Lung (tissue), 12 donors: ENCODE measurements around the gene GATAD1. TPM values are rescaled to one million over a fixed set of nuclear protein-coding genes. Genes with fewer than 3 reads are reported as not detected.
"Not testable (repeated sequence)": the region's sequence is repeated elsewhere in the genome, so short reads cannot be mapped to it uniquely, and the experiment has no call there.

ENCODE experiments used
- ATAC-seq: fragments of 200-7000 bp; cut with Tn5 transposase; one replicate; pipeline ENCODE4 v1.9.1; 2020; ENCODE audit warnings: moderate number of reproducible peaks; ENCODE audit not compliant: insufficient read depth, low FRiP score
- DNase-seq, 3 donors: peaks; one replicate each; pipeline ENCODE4 v3.0.0-alpha.2; 2013 to 2017
- H3K27ac ChIP-seq, 2 donors: one replicate each; pipeline ENCODE4 v1.5.1; 2013; ENCODE audit warnings: mild to moderate bottlenecking in 2 of 2, moderate library complexity in 2 of 2, control low read depth in 1 of 2, inconsistent platforms in 1 of 2, low read depth in 1 of 2, low read length in 1 of 2
- H3K27me3 ChIP-seq, 3 donors: one replicate each; pipeline ENCODE4 v1.5.1; 2013; ENCODE audit warnings: low read length in 2 of 3; ENCODE audit not compliant: control insufficient read depth in 3 of 3, insufficient read depth in 3 of 3
- H3K36me3 ChIP-seq, 4 donors: one replicate each; pipeline ENCODE4 v1.5.1; 2013; ENCODE audit warnings: low read length in 4 of 4, mild to moderate bottlenecking in 1 of 4, moderate library complexity in 1 of 4; ENCODE audit not compliant: control insufficient read depth in 4 of 4, insufficient read depth in 4 of 4
- H3K4me1 ChIP-seq, 5 donors: one replicate each; pipeline ENCODE4 v1.5.1; 2013; ENCODE audit warnings: low read length in 5 of 5, mild to moderate bottlenecking in 2 of 5, moderate library complexity in 1 of 5; ENCODE audit not compliant: control insufficient read depth in 5 of 5, insufficient read depth in 5 of 5
- H3K4me3 ChIP-seq: one replicate; pipeline ENCODE4 v1.5.1; 2013; ENCODE audit warnings: mild to moderate bottlenecking, control low read depth, moderate library complexity
- H3K9ac ChIP-seq, 2 donors: one replicate each; pipeline ENCODE4 v1.5.1; 2013; ENCODE audit warnings: low read length in 2 of 2, control low read depth in 1 of 2; ENCODE audit not compliant: insufficient read depth in 1 of 2
- H3K9me3 ChIP-seq, 4 donors: one replicate each; pipeline ENCODE4 v1.5.1; 2013; ENCODE audit warnings: low read length in 3 of 4, mild to moderate bottlenecking in 1 of 4, moderate library complexity in 1 of 4; ENCODE audit not compliant: control insufficient read depth in 4 of 4, insufficient read depth in 3 of 4
- CTCF ChIP-seq: IDR thresholded peaks from 2 replicates; pipeline ENCODE4 v1.5.1; 2012; ENCODE audit warnings: mild to moderate bottlenecking; ENCODE audit errors: control extremely low read depth, extremely low read depth
- WGBS, 2 donors: extraction: QIAGEN DNeasy Blood & Tissue Kit; methylation state at CpG; one replicate each; pipeline ENCODE4 v1.1.7; 2013; 5-methylcytosine and 5-hydroxymethylcytosine counted together
- polyA plus RNA-seq, 2 donors: library from polyadenylated mRNA; stranded (reverse); fragments of 200-250 nt; gene quantifications; one replicate each; pipeline ENCODE4 v1.2.1, GENCODE V29; 2013
- total RNA-seq, 2 donors: library from RNA; depleted of rRNA in 1 of 2; stranded (reverse); fragments of >200 nt in 1 of 2; gene quantifications; one replicate each; pipeline ENCODE4 v1.2.1, GENCODE V29; 2014 to 2021
- donor health status: control.
- donor health status: control.
- donor health status: Bipolar disorder and iron deficiency.
- donor health status: healthy.
- donor health status: DM: yes; HTN: yes; CAD: no.

Gene GATAD1
- total and polyA plus RNA-seq, 4 donors = 15.9 to 80.3 (median 28.1) TPM

- WGBS, 2 donors = 91 to 99% methylated on average over 1 of the region's 1 CpG
- no peaks in the 10 kb centered on the region for H3K36me3 ChIP-seq
- no peaks in the 10 kb centered on the region for H3K27me3 ChIP-seq
- no peaks in the 10 kb centered on the region for H3K9me3 ChIP-seq
- H3K4me3 ChIP-seq = no peak overlapping the region
- ATAC-seq (no peak), DNase-seq (no peak)
- H3K9ac ChIP-seq = no peak overlapping the region
- no peak for TF ChIP-seq CTCF
- no peak overlapping the region for H3K27ac ChIP-seq
- H3K4me1 ChIP-seq = no peaks in the 10 kb centered on the region
These were observed 37.9 kb upstream of the GATAD1 start for GRCh38 chr7:92409357-92409756.

- H3K36me3 ChIP-seq, H3K4me3 ChIP-seq, H3K9ac ChIP-seq, H3K27ac ChIP-seq, H3K9me3 ChIP-seq, DNase-seq, H3K4me1 ChIP-seq, ATAC-seq, H3K27me3 ChIP-seq: not testable (repeated sequence)
- WGBS, 2 donors = 94 to 97% methylated on average over 4 to 6 of the region's 6 CpGs
These were observed 37.1 kb upstream of the GATAD1 start for GRCh38 chr7:92410162-92410561.

GRCh38 chr7:92412745-92413144 lies 34.5 kb upstream of the GATAD1 start:
- DNase-seq = peak; percentile 26 to 40 (median 35)
- WGBS, 2 donors = 64 to 77% methylated on average over 11 of the region's 11 CpGs
- Histone ChIP-seq H3K9ac (no peak overlapping the region), H3K36me3 (no peaks in the 10 kb centered on the region), H3K4me1 (no peaks in the 10 kb centered on the region), H3K4me3 (no peak overlapping the region), H3K27me3 (no peaks in the 10 kb centered on the region), H3K9me3 (no peaks in the 10 kb centered on the region), H3K27ac (no peak overlapping the region)
- TF ChIP-seq CTCF = no peak
- ATAC-seq = no peak

GRCh38 chr7:92413550-92413949 lies 33.7 kb upstream of the GATAD1 start:
- ATAC-seq (no peak), DNase-seq (no peak)
- Histone ChIP-seq H3K27ac (no peak overlapping the region), H3K36me3 (no peaks in the 10 kb centered on the region), H3K4me1 (no peaks in the 10 kb centered on the region), H3K9me3 (no peaks in the 10 kb centered on the region), H3K4me3 (no peak overlapping the region), H3K9ac (no peak overlapping the region), H3K27me3 (no peaks in the 10 kb centered on the region)
- TF ChIP-seq CTCF = no peak
- WGBS, 2 donors = 66 to 69% methylated on average over 5 of the region's 5 CpGs
